ENCODE data around the gene PBX3. TPM values are rescaled to one million over a fixed set of nuclear protein-coding genes. Genes with fewer than 3 reads are reported as not detected.

The PBX3 gene
- total RNA-seq, 2 experiments from 2014 or later, result 40.8 to 54.6 TPM

DNA sequence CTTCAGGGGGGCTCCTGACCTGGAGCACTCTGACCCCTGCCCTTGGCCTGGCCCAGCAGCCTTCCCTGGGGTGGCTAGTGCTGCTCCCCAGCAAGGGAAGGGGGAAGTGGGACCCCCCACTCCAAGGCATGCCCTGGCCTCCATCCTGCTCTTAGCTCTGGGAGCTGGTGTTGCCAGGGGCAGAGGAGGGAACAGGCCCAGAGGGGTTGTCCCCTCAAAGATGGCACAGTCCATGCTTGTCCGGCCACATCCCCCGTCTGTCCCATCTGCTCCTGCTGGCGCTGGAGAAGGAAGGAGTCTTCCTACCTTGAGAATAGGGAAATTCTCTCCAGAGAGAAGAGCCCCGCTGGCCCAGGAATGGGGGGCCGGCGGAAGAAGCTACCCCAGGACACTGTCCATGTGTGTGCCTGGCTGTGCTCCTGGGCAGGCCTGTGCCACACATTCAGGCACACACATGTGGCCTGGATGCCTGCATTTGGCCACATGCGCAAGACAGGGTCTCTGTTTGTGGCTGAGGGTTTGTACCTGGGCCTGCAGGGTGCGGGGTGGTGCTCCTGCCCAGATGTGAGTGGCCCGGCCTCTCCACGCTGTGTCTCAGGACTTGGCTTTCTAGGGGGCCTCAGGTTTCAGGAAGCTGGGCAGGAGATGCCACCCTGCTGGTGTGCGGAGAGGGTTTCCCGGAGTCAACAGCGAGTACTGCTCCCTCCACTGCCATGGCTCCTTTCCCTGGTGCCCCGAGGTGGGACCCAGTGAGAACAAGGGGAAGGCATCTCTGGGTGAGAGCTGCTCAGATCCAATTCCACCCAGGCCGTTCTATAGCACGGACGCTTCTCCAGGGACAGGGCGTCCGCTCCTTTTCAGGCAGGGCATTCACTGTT, 247.1 kb downstream of the PBX3 start:
- BruUV-seq (replicated peaks), result no TSS peak
- POLR2A ChIA-PET, result no interaction called here
- Histone ChIP-seq H3K27ac (ENCODE audit: low read depth, low read length, poor library complexity, severe bottlenecking) (no peak overlapping the region), H3K9me2 (ENCODE audit: insufficient read depth, low read length) (no peaks in the 10 kb centered on the region), H3K4me3 (ENCODE audit: low read depth, low read length, poor library complexity, severe bottlenecking) (no peak overlapping the region), H4K20me1 (ENCODE audit: insufficient read depth, low read length) (no peaks in the 10 kb centered on the region), H3K79me2 (ENCODE audit: insufficient read depth, low read depth, low read length) (no peaks in the 10 kb centered on the region), H2AFZ (ENCODE audit: low read length) (no peak overlapping the region), H3K9me3 (ENCODE audit: low read length) (no peaks in the 10 kb centered on the region), H3K4me1 (ENCODE audit: insufficient read depth, low read length, poor library complexity, severe bottlenecking) (no peaks in the 10 kb centered on the region), H3K4me2 (ENCODE audit: low read length) (no peak overlapping the region), H3K36me3 (ENCODE audit: insufficient read depth, low read length) (no peaks in the 10 kb centered on the region)
- CTCF ChIA-PET (ENCODE audit: unreplicated experiment), result no interaction called here
- no peak for DNase-seq (ENCODE audit: low spot score)
- TF ChIP-seq, protein P1, sequence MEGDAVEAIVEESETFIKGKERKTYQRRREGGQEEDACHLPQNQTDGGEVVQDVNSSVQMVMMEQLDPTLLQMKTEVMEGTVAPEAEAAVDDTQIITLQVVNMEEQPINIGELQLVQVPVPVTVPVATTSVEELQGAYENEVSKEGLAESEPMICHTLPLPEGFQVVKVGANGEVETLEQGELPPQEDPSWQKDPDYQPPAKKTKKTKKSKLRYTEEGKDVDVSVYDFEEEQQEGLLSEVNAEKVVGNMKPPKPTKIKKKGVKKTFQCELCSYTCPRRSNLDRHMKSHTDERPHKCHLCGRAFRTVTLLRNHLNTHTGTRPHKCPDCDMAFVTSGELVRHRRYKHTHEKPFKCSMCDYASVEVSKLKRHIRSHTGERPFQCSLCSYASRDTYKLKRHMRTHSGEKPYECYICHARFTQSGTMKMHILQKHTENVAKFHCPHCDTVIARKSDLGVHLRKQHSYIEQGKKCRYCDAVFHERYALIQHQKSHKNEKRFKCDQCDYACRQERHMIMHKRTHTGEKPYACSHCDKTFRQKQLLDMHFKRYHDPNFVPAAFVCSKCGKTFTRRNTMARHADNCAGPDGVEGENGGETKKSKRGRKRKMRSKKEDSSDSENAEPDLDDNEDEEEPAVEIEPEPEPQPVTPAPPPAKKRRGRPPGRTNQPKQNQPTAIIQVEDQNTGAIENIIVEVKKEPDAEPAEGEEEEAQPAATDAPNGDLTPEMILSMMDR (conservative IDR thresholded peaks at IDR 0.05; ENCODE audit: low read length), result no peak
- TF ChIP-seq EZH2phosphoT487 (IDR thresholded peaks at IDR 0.05; ENCODE audit: borderline replicate concordance, low read depth, low read length), result no peak
- intact Hi-C loops (cut with micrococcal nuclease; ENCODE audit: unreplicated experiment), result no loop called here

DNA sequence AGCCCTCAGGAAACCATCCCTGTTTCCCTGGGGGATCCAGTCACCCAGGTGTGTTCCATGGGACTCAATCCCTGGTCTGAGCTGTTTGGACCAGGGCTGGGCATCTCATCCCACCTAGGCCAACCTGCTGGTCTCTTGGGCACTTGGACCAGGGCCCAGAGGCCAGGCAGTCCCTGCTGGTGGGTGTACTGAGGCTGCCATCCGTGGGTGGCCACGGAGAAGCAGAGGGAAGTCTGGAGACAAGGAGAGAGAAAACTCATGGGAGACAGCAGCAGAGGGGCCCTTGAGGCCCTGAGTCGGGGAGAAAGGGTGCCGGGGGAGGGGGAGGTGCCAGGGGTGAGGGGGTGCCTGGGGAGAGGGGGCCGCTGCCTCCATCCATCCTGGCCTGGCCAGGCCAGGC, 247.8 kb downstream of the PBX3 start:
- no TSS peak for BruUV-seq (replicated peaks)
- intact Hi-C loops (cut with micrococcal nuclease; ENCODE audit: unreplicated experiment), result no loop called here
- DNase-seq (ENCODE audit: low spot score), result no peak
- CTCF ChIA-PET (ENCODE audit: unreplicated experiment), result no interaction called here
- POLR2A ChIA-PET, result no interaction called here
- Histone ChIP-seq H2AFZ (ENCODE audit: low read length) (no peak overlapping the region), H3K79me2 (ENCODE audit: insufficient read depth, low read depth, low read length) (no peaks in the 10 kb centered on the region), H4K20me1 (ENCODE audit: insufficient read depth, low read length) (no peaks in the 10 kb centered on the region), H3K4me2 (ENCODE audit: low read length) (no peak overlapping the region), H3K9me3 (ENCODE audit: low read length) (no peaks in the 10 kb centered on the region), H3K9me2 (ENCODE audit: insufficient read depth, low read length) (no peaks in the 10 kb centered on the region), H3K36me3 (ENCODE audit: insufficient read depth, low read length) (no peaks in the 10 kb centered on the region), H3K4me1 (ENCODE audit: insufficient read depth, low read length, poor library complexity, severe bottlenecking) (no peaks in the 10 kb centered on the region), H3K4me3 (ENCODE audit: low read depth, low read length, poor library complexity, severe bottlenecking) (no peak overlapping the region), H3K27ac (ENCODE audit: low read depth, low read length, poor library complexity, severe bottlenecking) (no peak overlapping the region)
- TF ChIP-seq EZH2phosphoT487 (IDR thresholded peaks at IDR 0.05; ENCODE audit: borderline replicate concordance, low read depth, low read length), result no peak
- TF ChIP-seq, protein P1 (conservative IDR thresholded peaks at IDR 0.05; ENCODE audit: low read length), result no peak

DNA sequence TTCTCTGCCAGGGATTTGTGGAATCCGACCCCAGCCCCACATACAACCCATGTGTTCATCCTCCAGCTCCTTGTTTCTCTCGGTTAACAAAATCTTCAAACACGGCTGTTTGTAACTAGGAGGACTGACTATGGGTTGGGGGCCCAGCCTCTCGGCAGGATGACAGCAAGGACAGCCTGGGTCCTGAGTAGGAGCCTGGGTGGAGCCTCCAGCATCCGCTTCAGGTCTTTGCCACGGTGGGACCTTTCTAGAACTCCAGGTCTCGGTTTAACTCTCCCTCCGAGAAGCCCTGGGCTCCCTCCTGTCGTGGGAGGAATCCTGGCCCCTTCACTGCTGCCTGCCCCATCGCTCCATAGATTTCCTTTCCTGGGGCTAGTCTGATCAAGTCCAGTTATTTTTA, 248.5 kb downstream of the PBX3 start:
- POLR2A ChIA-PET, result interaction anchor here (0.5 kb wide), 1 partner anchor 32 kb away, joined by 4 read pairs; no protein-coding TSS in a partner anchor
- CTCF ChIA-PET (ENCODE audit: unreplicated experiment), result no interaction called here
- no peaks in the 10 kb centered on the region for H4K20me1 ChIP-seq (ENCODE audit: insufficient read depth, low read length)
- BruUV-seq (replicated peaks), result no TSS peak
- DNase-seq (ENCODE audit: low spot score), result no peak
- H3K4me1 ChIP-seq (ENCODE audit: insufficient read depth, low read length, poor library complexity, severe bottlenecking), result no peaks in the 10 kb centered on the region
- H3K9me2 ChIP-seq (ENCODE audit: insufficient read depth, low read length), result no peaks in the 10 kb centered on the region
- no peak overlapping the region for H3K4me2 ChIP-seq (ENCODE audit: low read length)
- H3K36me3 ChIP-seq (ENCODE audit: insufficient read depth, low read length), result no peaks in the 10 kb centered on the region
- H2AFZ ChIP-seq (ENCODE audit: low read length), result no peak overlapping the region
- H3K9me3 ChIP-seq (ENCODE audit: low read length), result no peaks in the 10 kb centered on the region
- H3K4me3 ChIP-seq (ENCODE audit: low read depth, low read length, poor library complexity, severe bottlenecking), result no peak overlapping the region
- TF ChIP-seq, protein P1 (conservative IDR thresholded peaks at IDR 0.05; ENCODE audit: low read length), result no peak
- no peak for TF ChIP-seq EZH2phosphoT487 (IDR thresholded peaks at IDR 0.05; ENCODE audit: borderline replicate concordance, low read depth, low read length)
- no peaks in the 10 kb centered on the region for H3K79me2 ChIP-seq (ENCODE audit: insufficient read depth, low read depth, low read length)
- intact Hi-C loops (cut with micrococcal nuclease; ENCODE audit: unreplicated experiment), result no loop called here
- no peak overlapping the region for H3K27ac ChIP-seq (ENCODE audit: low read depth, low read length, poor library complexity, severe bottlenecking)

All from OCI-LY7 (cell line).